Esophagus (tissue), 2 donors: Measurements from ENCODE around the gene MED10. TPM values are rescaled to one million over a fixed set of nuclear protein-coding genes. Genes with fewer than 3 reads are reported as not detected.

ENCODE experiments used
- H3K27ac ChIP-seq, 2 donors: one replicate each; pipeline ENCODE4 v1.5.1; 2013; ENCODE audit warnings: low read depth in 2 of 2, mild to moderate bottlenecking in 2 of 2, inconsistent platforms in 1 of 2, low read length in 1 of 2, moderate library complexity in 1 of 2
- H3K27me3 ChIP-seq, 2 donors: one replicate each; pipeline ENCODE4 v1.6.1; 2013; ENCODE audit warnings: low read length in 2 of 2, control low read depth in 1 of 2, mild to moderate bottlenecking in 1 of 2; ENCODE audit not compliant: insufficient read depth in 2 of 2, control insufficient read depth in 1 of 2
- H3K36me3 ChIP-seq, 2 donors: one replicate each; pipeline ENCODE4 v1.6.1; 2013; ENCODE audit warnings: low read length in 1 of 2; ENCODE audit not compliant: control insufficient read depth in 2 of 2, insufficient read depth in 2 of 2
- H3K4me1 ChIP-seq, 2 donors: one replicate each; pipeline ENCODE4 v1.6.1; 2013; ENCODE audit warnings: low read length in 1 of 2; ENCODE audit not compliant: control insufficient read depth in 2 of 2, insufficient read depth in 2 of 2
- H3K4me3 ChIP-seq, 2 donors: one replicate each; pipeline ENCODE4 v1.5.1; 2013; ENCODE audit warnings: low read length in 2 of 2, mild to moderate bottlenecking in 2 of 2, low read depth in 1 of 2, moderate library complexity in 1 of 2
- H3K9me3 ChIP-seq, 2 donors: one replicate each; pipeline ENCODE4 v1.6.1; 2013; ENCODE audit warnings: mild to moderate bottlenecking in 2 of 2, low read depth in 1 of 2, low read length in 1 of 2, moderate library complexity in 1 of 2; ENCODE audit not compliant: control insufficient read depth in 2 of 2, insufficient read depth in 1 of 2
- WGBS, 2 donors: extraction: QIAGEN DNeasy Blood & Tissue Kit; methylation state at CpG; one replicate each; pipeline ENCODE4 v1.1.7; 2013; 5-methylcytosine and 5-hydroxymethylcytosine counted together
- polyA plus RNA-seq, 2 donors: library from polyadenylated mRNA; stranded (reverse); fragments of 200-250 nt; gene quantifications; one replicate each; pipeline ENCODE4 v1.2.3, GENCODE V29; 2013
- donor health status: healthy with polysubstance abuse.
- donor health status: Bipolar disorder and iron deficiency.

Gene MED10
- polyA plus RNA-seq, 2 donors, result 25.6 to 34.4 TPM

DNA sequence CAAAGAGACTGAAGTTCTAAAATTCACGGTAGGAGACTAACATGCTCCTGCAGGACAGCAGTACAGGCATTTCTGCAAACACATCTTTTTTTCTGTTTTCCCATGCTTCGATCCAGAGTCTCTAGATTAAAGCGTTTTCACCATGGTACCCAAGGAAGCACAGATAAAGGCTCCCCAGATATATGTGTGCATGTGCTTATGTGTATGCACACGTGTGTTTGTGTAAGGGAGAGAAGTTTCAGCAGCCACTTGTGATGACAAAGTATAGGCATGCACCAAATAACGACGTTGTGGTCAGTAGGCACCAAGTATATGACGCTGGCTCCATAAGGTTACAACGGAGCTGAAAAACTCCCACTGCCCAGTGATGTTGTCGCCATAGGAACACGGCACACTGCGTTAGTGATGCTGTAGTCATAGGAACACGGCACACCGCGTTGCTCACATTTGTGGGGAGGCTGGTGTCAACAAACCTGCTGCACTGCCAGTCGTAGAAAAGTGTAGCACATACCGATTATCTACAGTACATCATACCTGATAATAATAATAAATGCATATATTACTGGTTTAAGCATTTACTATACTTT is 21.7 kb downstream of the MED10 start:
- WGBS, 2 donors, result 93 to 94% methylated on average over 16 of the region's 16 CpGs
- Histone ChIP-seq H3K9me3 (peaks cover 0 to 1% of the 10 kb centered on the region in 2 donors), H3K4me3 (no peak overlapping the region), H3K27me3 (no peaks in the 10 kb centered on the region), H3K27ac (no peak overlapping the region), H3K4me1 (no peaks in the 10 kb centered on the region), H3K36me3 (peaks cover 0 to 3% of the 10 kb centered on the region in 2 donors)

DNA sequence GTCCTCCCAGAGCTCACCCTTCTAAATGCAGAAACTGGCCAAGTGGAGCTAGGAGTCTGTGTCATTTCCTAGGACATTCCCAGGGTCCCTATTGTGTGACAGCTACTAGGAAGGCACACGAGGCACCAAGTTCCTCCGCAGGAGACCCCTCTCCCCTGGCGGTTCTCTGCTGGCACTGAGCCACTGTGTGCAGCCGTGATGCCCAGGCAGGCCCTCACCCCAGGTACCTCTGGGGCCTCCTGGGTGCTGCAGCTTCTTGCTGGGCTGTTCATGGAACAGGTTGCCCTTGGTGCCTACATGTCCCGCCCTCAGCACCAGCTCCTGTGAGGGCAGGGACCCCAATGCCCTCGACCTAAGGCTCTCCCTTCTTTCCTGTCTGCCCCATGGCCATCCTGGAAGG is 23.1 kb downstream of the MED10 start:
- Histone ChIP-seq H3K4me3 (no peak overlapping the region), H3K36me3 (no peaks in the 10 kb centered on the region), H3K27me3 (no peaks in the 10 kb centered on the region), H3K4me1 (no peaks in the 10 kb centered on the region), H3K9me3 (peaks cover 0 to 1% of the 10 kb centered on the region in 2 donors), H3K27ac (no peak overlapping the region)
- WGBS, 2 donors, result 69 to 74% methylated on average over 6 of the region's 6 CpGs

DNA sequence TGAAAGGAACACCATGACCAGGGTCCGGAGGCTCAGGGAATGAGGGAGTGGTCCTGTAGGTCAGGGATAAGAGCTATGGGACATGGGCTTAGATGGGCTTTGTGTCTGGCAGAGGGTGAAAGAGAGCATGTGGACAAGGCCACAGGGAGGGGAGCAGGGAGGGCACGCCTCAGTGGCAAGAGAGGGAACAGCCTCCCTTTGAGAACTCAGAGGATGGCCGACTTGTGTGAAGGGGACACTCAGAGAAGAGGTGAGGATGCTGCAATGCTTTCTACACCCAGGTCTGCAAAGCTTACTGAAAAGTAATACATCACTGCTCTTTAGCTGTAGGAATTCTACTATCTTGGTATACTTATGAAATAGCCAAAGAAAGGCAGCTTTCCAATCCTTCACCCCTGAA is 23.5 kb downstream of the MED10 start:
- peaks cover 0 to 1% of the 10 kb centered on the region in 2 donors for H3K9me3 ChIP-seq
- H3K36me3 ChIP-seq, result no peaks in the 10 kb centered on the region
- 58 to 71% methylated on average over 3 of the region's 3 CpGs for WGBS, 2 donors
- no peak overlapping the region for H3K4me3 ChIP-seq
- H3K27me3 ChIP-seq, result no peaks in the 10 kb centered on the region
- no peak overlapping the region for H3K27ac ChIP-seq
- no peaks in the 10 kb centered on the region for H3K4me1 ChIP-seq

DNA sequence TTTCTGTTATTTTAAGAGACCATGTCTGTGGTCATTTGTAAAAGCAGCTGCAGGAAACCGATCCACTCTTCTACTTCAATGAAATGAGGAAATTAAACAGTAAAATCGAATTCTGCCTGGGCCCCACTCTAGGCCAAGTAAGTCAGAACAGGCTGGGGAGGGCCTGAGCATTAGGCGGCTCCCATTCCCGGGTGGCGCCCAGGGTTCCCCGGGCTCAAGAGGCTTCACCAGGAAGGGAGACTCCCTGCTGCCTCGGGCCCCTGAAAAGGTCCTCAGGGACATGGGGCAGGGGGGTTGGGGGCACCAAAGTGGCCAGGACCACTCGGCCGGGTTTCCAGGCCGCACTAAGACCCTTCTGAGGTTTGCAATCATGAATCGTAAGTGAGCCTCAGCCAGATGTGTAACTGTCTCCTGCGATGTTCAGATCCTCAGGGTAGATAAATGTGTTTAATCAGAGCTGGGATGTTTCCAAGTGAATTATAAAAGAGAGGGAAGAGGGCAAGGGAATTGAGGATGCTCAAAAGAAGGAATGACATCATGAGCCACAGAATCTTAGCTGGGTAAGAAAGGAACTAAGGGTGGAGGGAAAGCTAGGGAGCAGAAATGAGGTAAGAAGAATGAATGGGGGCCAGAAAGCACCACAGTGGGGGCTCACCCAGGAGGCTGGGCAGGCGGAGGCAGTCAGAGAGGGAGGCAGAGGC is 24.6 kb downstream of the MED10 start:
- no peaks in the 10 kb centered on the region for H3K27me3 ChIP-seq
- H3K4me3 ChIP-seq, result no peak overlapping the region
- peaks cover 0 to 3% of the 10 kb centered on the region in 2 donors for H3K4me1 ChIP-seq
- 84 to 89% methylated on average over 13 of the region's 13 CpGs for WGBS, 2 donors
- no peaks in the 10 kb centered on the region for H3K36me3 ChIP-seq
- H3K9me3 ChIP-seq, result peaks cover 0 to 1% of the 10 kb centered on the region in 2 donors
- H3K27ac ChIP-seq, result no peak overlapping the region

DNA sequence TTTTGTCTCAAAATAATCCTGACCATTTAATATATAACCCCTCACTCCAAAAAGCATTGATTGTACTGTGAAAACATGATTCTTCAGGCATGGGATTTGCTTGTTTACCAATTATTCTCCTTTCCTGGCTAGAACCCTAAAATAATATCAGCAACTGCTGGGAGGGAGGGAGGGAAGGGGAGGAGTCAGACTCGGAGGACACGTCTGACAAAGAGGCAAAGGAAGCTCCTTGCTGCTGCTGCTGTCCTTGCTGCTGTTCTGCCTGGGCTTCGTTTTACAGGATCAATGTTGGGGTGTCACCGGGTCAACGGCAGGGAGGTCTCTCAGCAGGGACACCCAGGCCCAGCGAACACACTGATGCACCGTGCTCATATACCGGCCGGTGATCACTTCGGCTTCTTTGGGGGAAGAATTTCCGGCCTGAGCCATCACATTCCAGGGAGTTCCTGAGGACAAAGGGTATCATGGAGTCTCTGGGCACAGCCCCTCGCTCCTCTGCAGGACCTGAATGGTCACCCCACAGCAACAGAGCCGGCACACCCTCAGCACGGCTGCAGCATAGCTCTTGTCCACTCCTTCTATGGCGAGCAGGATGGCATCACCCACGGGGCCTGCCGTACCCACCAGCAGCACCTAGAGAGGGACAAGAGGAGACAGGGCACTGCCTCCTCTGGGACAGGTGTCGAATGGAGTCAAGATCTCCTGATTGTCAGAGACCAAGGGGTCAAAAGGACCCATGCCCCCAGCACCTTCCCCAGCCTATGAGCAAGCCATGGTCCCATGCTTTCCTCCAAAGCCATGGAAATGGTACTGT is 27.9 kb downstream of the MED10 start:
- Histone ChIP-seq H3K4me1 (peaks cover 0 to 3% of the 10 kb centered on the region in 2 donors), H3K36me3 (no peaks in the 10 kb centered on the region), H3K4me3 (no peak overlapping the region), H3K27ac (no peak overlapping the region), H3K27me3 (no peaks in the 10 kb centered on the region), H3K9me3 (no peaks in the 10 kb centered on the region)
- WGBS, 2 donors, result 77 to 82% methylated on average over 18 of the region's 18 CpGs

DNA sequence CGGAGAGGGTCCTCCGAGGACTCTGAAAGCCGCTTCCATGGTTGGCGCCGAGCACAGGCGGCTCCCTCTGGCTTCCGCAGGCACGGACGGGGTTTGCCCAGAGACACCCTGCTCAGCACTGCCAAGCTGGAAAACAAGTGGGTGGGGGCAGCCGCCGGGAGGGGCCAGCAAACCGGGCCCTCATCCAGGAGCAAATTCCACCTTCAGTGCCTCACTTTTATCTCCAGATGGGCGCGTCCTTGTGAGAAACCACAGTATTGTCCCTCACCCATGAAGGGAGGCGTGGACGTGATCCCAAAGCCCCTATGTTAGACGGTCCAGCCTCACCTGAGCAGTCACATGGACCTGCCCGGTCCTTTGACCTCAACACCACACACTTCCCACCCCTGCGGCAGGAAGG is 29.0 kb downstream of the MED10 start:
- no peaks in the 10 kb centered on the region for H3K27me3 ChIP-seq
- WGBS, 2 donors, result 59 to 76% methylated on average over 19 of the region's 19 CpGs
- no peaks in the 10 kb centered on the region for H3K9me3 ChIP-seq
- H3K36me3 ChIP-seq, result no peaks in the 10 kb centered on the region
- H3K4me1 ChIP-seq, result peaks cover 0 to 3% of the 10 kb centered on the region in 2 donors
- H3K27ac ChIP-seq, result no peak overlapping the region
- no peak overlapping the region for H3K4me3 ChIP-seq

DNA sequence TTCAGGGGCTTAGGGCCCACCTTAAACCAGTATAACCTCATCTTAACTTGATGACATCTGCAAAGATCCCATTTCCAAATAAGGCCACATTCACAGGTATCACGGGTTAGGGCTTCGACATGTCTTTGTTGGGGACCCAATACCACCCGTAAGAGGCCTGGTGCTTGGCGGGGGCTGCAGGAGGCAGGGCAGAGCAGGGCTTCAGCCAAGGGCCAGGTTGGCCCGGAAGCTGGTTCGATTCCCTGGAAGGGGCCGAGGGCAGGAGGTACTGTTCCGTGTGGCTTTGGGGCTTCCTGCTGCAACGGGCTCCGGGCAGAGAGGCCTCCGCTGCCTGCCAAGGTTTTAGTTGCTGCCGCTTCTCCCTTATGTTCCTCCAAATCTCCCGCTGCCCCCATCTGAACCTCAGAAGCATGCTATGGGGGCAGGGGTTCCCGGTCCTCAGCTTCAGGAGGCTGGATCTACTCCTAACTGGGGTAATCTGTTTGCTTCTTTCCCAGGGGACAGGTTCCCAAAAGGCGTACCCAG is 29.8 kb downstream of the MED10 start:
- no peaks in the 10 kb centered on the region for H3K27me3 ChIP-seq
- no peaks in the 10 kb centered on the region for H3K36me3 ChIP-seq
- no peak overlapping the region for H3K4me3 ChIP-seq
- WGBS, 2 donors, result 90 to 92% methylated on average over 15 of the region's 15 CpGs
- no peaks in the 10 kb centered on the region for H3K9me3 ChIP-seq
- no peak overlapping the region for H3K27ac ChIP-seq
- peaks cover 0 to 3% of the 10 kb centered on the region in 2 donors for H3K4me1 ChIP-seq

DNA sequence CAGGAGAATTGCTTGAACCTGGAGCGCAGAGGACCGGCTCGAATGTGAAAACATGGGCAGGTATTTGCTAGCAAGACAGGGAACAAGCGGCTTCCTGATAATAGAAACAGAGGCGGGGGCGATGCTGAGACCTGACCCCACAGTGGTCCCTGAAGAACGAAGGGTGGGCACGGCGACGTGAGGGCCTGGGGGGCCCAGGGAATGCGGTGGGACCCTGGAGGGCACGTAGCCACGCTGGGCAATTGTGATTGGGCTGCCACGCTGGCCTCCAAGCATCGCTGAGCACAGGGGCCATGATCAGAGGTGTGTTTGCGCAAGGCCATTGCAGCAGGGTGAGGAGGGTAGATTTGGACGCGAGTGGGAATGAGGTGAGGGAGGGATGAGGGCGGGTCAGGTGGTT is 30.7 kb downstream of the MED10 start:
- H3K4me1 ChIP-seq, result peaks cover 0 to 3% of the 10 kb centered on the region in 2 donors
- H3K27me3 ChIP-seq, result no peaks in the 10 kb centered on the region
- no peak overlapping the region for H3K27ac ChIP-seq
- 93 to 95% methylated on average over 19 of the region's 19 CpGs for WGBS, 2 donors
- H3K36me3 ChIP-seq, result no peaks in the 10 kb centered on the region
- no peaks in the 10 kb centered on the region for H3K9me3 ChIP-seq
- H3K4me3 ChIP-seq, result no peak overlapping the region

DNA sequence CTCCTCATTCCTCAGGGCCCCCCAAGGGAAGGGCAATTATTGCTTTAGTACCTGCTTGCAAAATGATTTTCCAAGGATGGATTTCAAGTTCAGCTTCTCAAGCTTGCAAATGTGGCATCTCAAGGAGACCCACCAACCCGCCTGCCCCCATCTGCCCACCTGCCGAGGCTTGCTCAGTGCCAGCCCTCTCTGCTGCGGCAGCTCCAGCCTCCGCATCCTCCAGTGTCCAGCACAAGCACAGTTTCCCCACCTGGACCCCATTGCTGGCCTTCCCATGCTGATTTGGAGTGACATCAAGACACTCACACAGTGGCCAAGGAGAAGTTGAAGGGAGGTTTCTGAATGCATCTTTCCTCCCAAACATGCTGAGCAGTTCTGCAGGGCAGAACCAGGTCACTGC is 31.2 kb downstream of the MED10 start:
- Histone ChIP-seq H3K27me3 (no peaks in the 10 kb centered on the region), H3K4me3 (no peak overlapping the region), H3K36me3 (no peaks in the 10 kb centered on the region), H3K9me3 (no peaks in the 10 kb centered on the region), H3K4me1 (peaks cover 0 to 3% of the 10 kb centered on the region in 2 donors), H3K27ac (no peak overlapping the region)
- 86 to 91% methylated on average over 4 of the region's 4 CpGs for WGBS, 2 donors
